Measurements from ENCODE around the gene FCER1G.

FCER1G gene

GRCh38 chr1:161198897-161199431 lies 16.1 kb upstream of the FCER1G start, which contains the start of gene ADAMTS4:
Gene ADAMTS4 (minus strand): TSS chr1:161199054. CDS start chr1:161198627, 427 bp downstream.
- no peak within 1 kb of the TSS for H3K4me3 ChIP-seq (ENCODE audit: low read length)
- no peak for TF ChIP-seq CTCF (conservative IDR thresholded peaks at IDR 0.05; ENCODE audit: low read depth, low read length)
- DNase-seq (ENCODE audit: low read depth): no peak

GRCh38 chr1:161199506-161200139 lies 15.5 kb upstream of the FCER1G start:
- no peak for DNase-seq (ENCODE audit: low read depth)
- no peak overlapping the region for H3K4me3 ChIP-seq (ENCODE audit: low read length)
- TF ChIP-seq CTCF (conservative IDR thresholded peaks at IDR 0.05; ENCODE audit: low read depth, low read length): no peak

- no peak overlapping the region for H3K4me3 ChIP-seq (ENCODE audit: low read length)
- DNase-seq (ENCODE audit: low read depth): no peak
Observed at GRCh38 chr1:161200421-161200991, 14.6 kb upstream of the FCER1G start.

GRCh38 chr1:161200992-161201835 lies 13.9 kb upstream of the FCER1G start:
- H3K4me3 ChIP-seq (ENCODE audit: low read length): no peak overlapping the region
- no peak for DNase-seq (ENCODE audit: low read depth)

More at GRCh38 chr1:161200421-161200991, 14.6 kb upstream of the FCER1G start:
- no peak for TF ChIP-seq CTCF (conservative IDR thresholded peaks at IDR 0.05; ENCODE audit: low read depth, low read length)

GRCh38 chr1:161201836-161202712 lies 13.0 kb upstream of the FCER1G start, which contains the start of gene NDUFS2:
Gene NDUFS2 (plus strand): TSS chr1:161202367. CDS start chr1:161202386, 19 bp downstream.
- TF ChIP-seq CTCF (conservative IDR thresholded peaks at IDR 0.05; ENCODE audit: low read depth, low read length): peak; percentile 55
- peak within 1 kb of the TSS; percentile 95 for H3K4me3 ChIP-seq (ENCODE audit: low read length)
- peak; percentile 96 for DNase-seq (ENCODE audit: low read depth)

More at GRCh38 chr1:161200992-161201835, 13.9 kb upstream of the FCER1G start:
- TF ChIP-seq CTCF (conservative IDR thresholded peaks at IDR 0.05; ENCODE audit: low read depth, low read length): no peak

- no peak overlapping the region for H3K4me3 ChIP-seq (ENCODE audit: low read length)
- TF ChIP-seq CTCF (conservative IDR thresholded peaks at IDR 0.05; ENCODE audit: low read depth, low read length): no peak
- no peak for DNase-seq (ENCODE audit: low read depth)
Observed at GRCh38 chr1:161206411-161207140, 8.5 kb upstream of the FCER1G start.
